ENCODE data around the gene SMCHD1.

- TF ChIP-seq CTCF (IDR thresholded peaks at IDR 0.05): no peak
- no peak for TF ChIP-seq AFF4 (CRISPR knock-in tag; IDR thresholded peaks at IDR 0.05; ENCODE audit: borderline replicate concordance)
- TF ChIP-seq NR1H2 (CRISPR knock-in tag; IDR thresholded peaks at IDR 0.05): no peak
- TF ChIP-seq FOXP1 (CRISPR knock-in tag; IDR thresholded peaks at IDR 0.05; ENCODE audit: borderline replicate concordance): no peak
- no peak for TF ChIP-seq CBFB (CRISPR knock-in tag; IDR thresholded peaks at IDR 0.05; ENCODE audit: low read depth)
- TF ChIP-seq E2F1 (CRISPR knock-in tag; IDR thresholded peaks at IDR 0.05): no peak
- TF ChIP-seq ATF3 (CRISPR knock-in tag; conservative IDR thresholded peaks at IDR 0.05): no peak
- no peak for TF ChIP-seq PREB (CRISPR knock-in tag; IDR thresholded peaks at IDR 0.05; ENCODE audit: borderline replicate concordance)
- TF ChIP-seq E2F4 (CRISPR knock-in tag; IDR thresholded peaks at IDR 0.05; ENCODE audit: borderline replicate concordance, low read depth): no peak
- TF ChIP-seq MAX (CRISPR knock-in tag; IDR thresholded peaks at IDR 0.05): no peak
- no peak for TF ChIP-seq MXD4 (CRISPR knock-in tag; IDR thresholded peaks at IDR 0.05; ENCODE audit: borderline replicate concordance)
- no peak for TF ChIP-seq TP53 (CRISPR knock-in tag; IDR thresholded peaks at IDR 0.05)
- no peak for TF ChIP-seq ZNF423 (CRISPR knock-in tag; IDR thresholded peaks at IDR 0.05)
- no peak for TF ChIP-seq HMGXB4 (CRISPR knock-in tag; IDR thresholded peaks at IDR 0.05)
Observed at GRCh38 chr18:2651981-2652380, 3.5 kb upstream of the SMCHD1 start.
